A673 (cell line): ENCODE results near the gene CCDC80.

Experiments used
- CTCF ChIP-seq: fragments of 300-800, 200-600 bp; sonication (generic); conservative IDR thresholded peaks from 2 replicates; pipeline ENCODE4 v1.5.1; 2017; ENCODE audit warnings: low read depth, mild to moderate bottlenecking, antibody characterized with exemption, low read length, moderate library complexity, mixed read lengths
- EZH2 ChIP-seq: fragments of 200-600 bp; sonication (generic); IDR thresholded peaks from 2 replicates; pipeline ENCODE4 v1.6.1; 2017; ENCODE audit warnings: borderline replicate concordance, low read depth, mild to moderate bottlenecking, mixed read lengths, antibody characterized with exemption, low read length; ENCODE audit not compliant: poor library complexity, severe bottlenecking

GRCh38 chr3:112561484-112561733 is 79.5 kb downstream of the CCDC80 start:
- TF ChIP-seq CTCF (no peak), EZH2 (no peak)
